GM23338 (cell line): Measurements from ENCODE around the gene TEDC2. TPM values are rescaled to one million over a fixed set of nuclear protein-coding genes. Genes with fewer than 3 reads are reported as not detected.

Source experiments
- ATAC-seq: fragments of 200-7000 bp; cut with Tn5 transposase; 3 replicates; pipeline ENCODE4 v1.9.1; 2020
- DNase-seq: peaks from one replicate; pipeline ENCODE4 v3.0.0-alpha.2; 2015; ENCODE audit warnings: low spot score
- H2AFZ ChIP-seq: fragments of 200-600 bp; sonication (generic); 2 replicates; pipeline ENCODE4 v1.8.0; 2016; ENCODE audit warnings: antibody characterized with exemption, mild to moderate bottlenecking, moderate library complexity
- H3F3A ChIP-seq: fragments of 200-600 bp; sonication (generic); replicated peaks from 2 replicates; pipeline ENCODE4 v1.8.0; 2017; ENCODE audit warnings: antibody characterized with exemption, mixed run types, low read depth
- H3K27ac ChIP-seq: fragments of 200-600 bp; sonication (generic); 2 replicates; pipeline ENCODE4 v1.6.1; 2016; ENCODE audit warnings: low read depth
- H3K27me3 ChIP-seq: fragments of 200-600 bp; sonication (generic); 2 replicates; pipeline ENCODE4 v1.8.0; 2016; ENCODE audit warnings: mild to moderate bottlenecking, mixed run types, moderate library complexity; ENCODE audit not compliant: insufficient read depth
- H3K36me3 ChIP-seq: fragments of 200-600 bp; sonication (generic); 2 replicates; pipeline ENCODE4 v1.8.0; 2016; ENCODE audit warnings: mild to moderate bottlenecking; ENCODE audit not compliant: insufficient read depth
- H3K4me1 ChIP-seq: fragments of 200-600 bp; sonication (generic); 2 replicates; pipeline ENCODE4 v1.8.0; 2016; ENCODE audit warnings: mild to moderate bottlenecking, moderate library complexity; ENCODE audit not compliant: insufficient read depth
- H3K4me2 ChIP-seq: fragments of 200-600 bp; sonication (generic); 2 replicates; pipeline ENCODE4 v1.7.1; 2017; ENCODE audit warnings: mixed run types
- H3K4me3 ChIP-seq: fragments of 200-600 bp; sonication (generic); 2 replicates; pipeline ENCODE4 v1.6.1; 2016; ENCODE audit warnings: mixed run types
- H3K79me2 ChIP-seq: fragments of 200-600 bp; sonication (generic); replicated peaks from 2 replicates; pipeline ENCODE4 v1.8.0; 2017; ENCODE audit warnings: mild to moderate bottlenecking; ENCODE audit not compliant: insufficient read depth
- H3K9me2 ChIP-seq: fragments of 200-600 bp; sonication (generic); 2 replicates; pipeline ENCODE4 v1.8.0; 2017; ENCODE audit not compliant: insufficient read depth
- H4K20me1 ChIP-seq: fragments of 200-600 bp; sonication (generic); replicated peaks from 2 replicates; pipeline ENCODE4 v1.8.0; 2017; ENCODE audit warnings: mild to moderate bottlenecking; ENCODE audit not compliant: insufficient read depth
- H3K27ac Mint-ChIP-seq: 2 replicates; pipeline ENCODE4 v1.8.0; 2020; ENCODE audit warnings: inconsistent platforms, mild to moderate bottlenecking, moderate library complexity, mixed read lengths
- H3K27me3 Mint-ChIP-seq: 3 replicates; pipeline ENCODE4 v1.8.0; 2022; ENCODE audit warnings: low read depth, mild to moderate bottlenecking, moderate library complexity, mixed read lengths, inconsistent platforms; ENCODE audit not compliant: insufficient read depth, poor library complexity
- H3K36me3 Mint-ChIP-seq: 3 replicates; pipeline ENCODE4 v1.8.0; 2021; ENCODE audit warnings: low read depth, mild to moderate bottlenecking, inconsistent platforms, moderate library complexity, mixed read lengths
- H3K4me1 Mint-ChIP-seq: 3 replicates; pipeline ENCODE4 v1.8.0; 2020; ENCODE audit warnings: mild to moderate bottlenecking, inconsistent platforms, mixed read lengths
- H3K4me3 Mint-ChIP-seq: 3 replicates; pipeline ENCODE4 v1.8.0; 2021; ENCODE audit warnings: moderate library complexity, mild to moderate bottlenecking, inconsistent platforms, mixed read lengths
- H3K9me3 Mint-ChIP-seq: 3 replicates; pipeline ENCODE4 v1.8.0; 2020; ENCODE audit warnings: moderate library complexity, mild to moderate bottlenecking, inconsistent platforms, mixed read lengths
- CREB1 ChIP-seq: fragments of 250-450 bp; sonication (Bioruptor Pico); IDR thresholded peaks from 2 replicates; pipeline ENCODE4 v1.5.0; 2020; ENCODE audit warnings: low read depth, mild to moderate bottlenecking, moderate library complexity
- EZH2 ChIP-seq: fragments of 200-600 bp; sonication (generic); IDR thresholded peaks from one replicate; pipeline ENCODE4 v1.8.0; 2017; ENCODE audit warnings: antibody characterized with exemption, mild to moderate bottlenecking, low read depth; ENCODE audit not compliant: unreplicated experiment
- EZH2phosphoT487 ChIP-seq: fragments of 200-600 bp; sonication (generic); IDR thresholded peaks from one replicate; pipeline ENCODE4 v1.8.1; 2018; ENCODE audit warnings: antibody characterized with exemption; ENCODE audit not compliant: unreplicated experiment
- JUNB ChIP-seq: IDR thresholded peaks from one replicate; pipeline ENCODE4 v1.6.1; 2016; ENCODE audit warnings: antibody characterized with exemption; ENCODE audit not compliant: unreplicated experiment
- NANOG ChIP-seq: IDR thresholded peaks from 2 replicates; pipeline ENCODE4 v1.6.1; 2016; ENCODE audit warnings: antibody characterized with exemption, borderline replicate concordance
- POLR2AphosphoS5 ChIP-seq: IDR thresholded peaks from 2 replicates; pipeline ENCODE4 v1.6.1; 2016; ENCODE audit warnings: antibody characterized with exemption, low read depth
- STAT1 ChIP-seq: IDR thresholded peaks from one replicate; pipeline ENCODE4 v1.6.1; 2016; ENCODE audit warnings: antibody characterized with exemption; ENCODE audit not compliant: unreplicated experiment
- ZNF114 ChIP-seq: fragments of 250-450 bp; sonication (Bioruptor Pico); IDR thresholded peaks from 2 replicates; pipeline ENCODE4 v1.5.0; 2020; ENCODE audit warnings: mild to moderate bottlenecking, moderate library complexity
- ZNF331 ChIP-seq: fragments of 250-450 bp; sonication (Bioruptor Pico); IDR thresholded peaks from 2 replicates; pipeline ENCODE4 v1.5.0; 2020; ENCODE audit warnings: low read depth, mild to moderate bottlenecking, moderate library complexity
- polyA plus RNA-seq: library from polyadenylated mRNA; unstranded; fragments of >200 nt; fragmentation: Nextera tagmentation; extraction: Ambion mirVana; gene quantifications from 2 replicates; pipeline ENCODE4 v1.2.1, GENCODE V29; 2016
- total RNA-seq: library from RNA; depleted of rRNA; stranded (reverse); fragments of >200 nt; shearing (Covaris generic); gene quantifications from 2 replicates; pipeline ENCODE4 v1.2.3, GENCODE V29; 2014
- TF ChIP-seq, protein P1 (sequence below): fragments of 250-450 bp; sonication (Bioruptor Pico); IDR thresholded peaks from 2 replicates; pipeline ENCODE4 v1.5.0; 2020; ENCODE audit warnings: mild to moderate bottlenecking, moderate library complexity
- TF ChIP-seq, protein P2 (sequence below), 2 experiments: fragments of 200-600 bp in 1 of 2; sonication (generic) in 1 of 2; conservative IDR thresholded peaks; 2 replicates each; pipeline versions ENCODE4 v1.5.1 to v1.6.1; 2016 to 2017; ENCODE audit warnings: antibody characterized with exemption in 2 of 2, low read depth in 2 of 2, mild to moderate bottlenecking in 2 of 2, moderate library complexity in 1 of 2
- TF ChIP-seq, protein P3 (sequence below): IDR thresholded peaks from one replicate; pipeline ENCODE4 v1.6.1; 2018; ENCODE audit warnings: antibody characterized with exemption; ENCODE audit not compliant: unreplicated experiment
- TF ChIP-seq, protein P4 (sequence below): IDR thresholded peaks from 2 replicates; pipeline ENCODE4 v1.6.1; 2016; ENCODE audit warnings: antibody characterized with exemption

Gene TEDC2
- total and polyA plus RNA-seq, 2 experiments from 2014 or later = 50.6 to 98.9 TPM

DNA sequence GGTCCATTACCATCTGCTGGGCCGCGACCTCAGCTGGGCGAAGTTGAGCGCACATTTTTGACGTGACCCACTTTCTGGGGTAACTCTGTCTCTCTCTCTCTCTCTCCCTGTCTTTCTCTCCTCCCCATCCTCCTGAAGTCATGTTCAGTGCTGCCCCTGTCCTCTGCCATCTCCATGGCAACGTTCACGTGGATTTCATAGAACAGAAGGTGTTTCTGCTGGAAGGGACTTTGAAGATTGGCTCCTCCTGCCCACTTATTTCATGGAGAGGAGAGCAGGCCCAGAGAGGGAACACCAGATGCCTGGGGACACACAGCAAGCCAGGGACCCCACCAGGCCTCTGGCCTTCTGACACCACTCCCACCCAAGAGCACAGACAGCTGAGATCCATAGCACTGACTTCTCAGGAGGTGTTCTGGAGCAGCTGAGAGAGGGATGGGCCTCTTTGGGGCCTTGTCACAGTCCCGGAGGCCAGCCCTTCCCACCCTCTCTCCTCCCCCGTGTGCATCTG, 34.8 kb upstream of the TEDC2 start:
- Histone ChIP-seq H2AFZ (no peak overlapping the region), H3K27me3 (no peaks in the 10 kb centered on the region), H3K4me2 (no peak overlapping the region), H3K79me2 (peaks cover 5% of the 10 kb centered on the region), H4K20me1 (peaks cover 3% of the 10 kb centered on the region), H3K4me1 (peaks cover under 1% of the 10 kb centered on the region; the same call in 1 of the 2 replicates), H3F3A (0 out of 2 replicates have a peak, but pooled peaks cover 7% of the 10 kb centered on the region), H3K27ac (no peak overlapping the region), H3K4me3 (no peak overlapping the region), H3K9me2 (no peaks in the 10 kb centered on the region), H3K36me3 (no peaks in the 10 kb centered on the region)
- Mint-ChIP-seq H3K36me3 (peaks cover 5% of the 10 kb centered on the region; the same call in 2 of the 3 replicates), H3K4me3 (no peak overlapping the region), H3K27me3 (peaks cover 16% of the 10 kb centered on the region), H3K9me3 (no peaks in the 10 kb centered on the region; the same call in 2 of the 3 replicates), H3K4me1 (peaks cover 12% of the 10 kb centered on the region), H3K27ac (no peak overlapping the region)
- TF ChIP-seq CREB1 (CRISPR knock-in tag) (no peak), EZH2phosphoT487 (no peak), ZNF331 (CRISPR knock-in tag) (no peak), STAT1 (no peak), POLR2AphosphoS5 (no peak), NANOG (no peak), ZNF114 (CRISPR knock-in tag) (no peak), JUNB (no peak), EZH2 (no peak)
- TF ChIP-seq, protein P1, sequence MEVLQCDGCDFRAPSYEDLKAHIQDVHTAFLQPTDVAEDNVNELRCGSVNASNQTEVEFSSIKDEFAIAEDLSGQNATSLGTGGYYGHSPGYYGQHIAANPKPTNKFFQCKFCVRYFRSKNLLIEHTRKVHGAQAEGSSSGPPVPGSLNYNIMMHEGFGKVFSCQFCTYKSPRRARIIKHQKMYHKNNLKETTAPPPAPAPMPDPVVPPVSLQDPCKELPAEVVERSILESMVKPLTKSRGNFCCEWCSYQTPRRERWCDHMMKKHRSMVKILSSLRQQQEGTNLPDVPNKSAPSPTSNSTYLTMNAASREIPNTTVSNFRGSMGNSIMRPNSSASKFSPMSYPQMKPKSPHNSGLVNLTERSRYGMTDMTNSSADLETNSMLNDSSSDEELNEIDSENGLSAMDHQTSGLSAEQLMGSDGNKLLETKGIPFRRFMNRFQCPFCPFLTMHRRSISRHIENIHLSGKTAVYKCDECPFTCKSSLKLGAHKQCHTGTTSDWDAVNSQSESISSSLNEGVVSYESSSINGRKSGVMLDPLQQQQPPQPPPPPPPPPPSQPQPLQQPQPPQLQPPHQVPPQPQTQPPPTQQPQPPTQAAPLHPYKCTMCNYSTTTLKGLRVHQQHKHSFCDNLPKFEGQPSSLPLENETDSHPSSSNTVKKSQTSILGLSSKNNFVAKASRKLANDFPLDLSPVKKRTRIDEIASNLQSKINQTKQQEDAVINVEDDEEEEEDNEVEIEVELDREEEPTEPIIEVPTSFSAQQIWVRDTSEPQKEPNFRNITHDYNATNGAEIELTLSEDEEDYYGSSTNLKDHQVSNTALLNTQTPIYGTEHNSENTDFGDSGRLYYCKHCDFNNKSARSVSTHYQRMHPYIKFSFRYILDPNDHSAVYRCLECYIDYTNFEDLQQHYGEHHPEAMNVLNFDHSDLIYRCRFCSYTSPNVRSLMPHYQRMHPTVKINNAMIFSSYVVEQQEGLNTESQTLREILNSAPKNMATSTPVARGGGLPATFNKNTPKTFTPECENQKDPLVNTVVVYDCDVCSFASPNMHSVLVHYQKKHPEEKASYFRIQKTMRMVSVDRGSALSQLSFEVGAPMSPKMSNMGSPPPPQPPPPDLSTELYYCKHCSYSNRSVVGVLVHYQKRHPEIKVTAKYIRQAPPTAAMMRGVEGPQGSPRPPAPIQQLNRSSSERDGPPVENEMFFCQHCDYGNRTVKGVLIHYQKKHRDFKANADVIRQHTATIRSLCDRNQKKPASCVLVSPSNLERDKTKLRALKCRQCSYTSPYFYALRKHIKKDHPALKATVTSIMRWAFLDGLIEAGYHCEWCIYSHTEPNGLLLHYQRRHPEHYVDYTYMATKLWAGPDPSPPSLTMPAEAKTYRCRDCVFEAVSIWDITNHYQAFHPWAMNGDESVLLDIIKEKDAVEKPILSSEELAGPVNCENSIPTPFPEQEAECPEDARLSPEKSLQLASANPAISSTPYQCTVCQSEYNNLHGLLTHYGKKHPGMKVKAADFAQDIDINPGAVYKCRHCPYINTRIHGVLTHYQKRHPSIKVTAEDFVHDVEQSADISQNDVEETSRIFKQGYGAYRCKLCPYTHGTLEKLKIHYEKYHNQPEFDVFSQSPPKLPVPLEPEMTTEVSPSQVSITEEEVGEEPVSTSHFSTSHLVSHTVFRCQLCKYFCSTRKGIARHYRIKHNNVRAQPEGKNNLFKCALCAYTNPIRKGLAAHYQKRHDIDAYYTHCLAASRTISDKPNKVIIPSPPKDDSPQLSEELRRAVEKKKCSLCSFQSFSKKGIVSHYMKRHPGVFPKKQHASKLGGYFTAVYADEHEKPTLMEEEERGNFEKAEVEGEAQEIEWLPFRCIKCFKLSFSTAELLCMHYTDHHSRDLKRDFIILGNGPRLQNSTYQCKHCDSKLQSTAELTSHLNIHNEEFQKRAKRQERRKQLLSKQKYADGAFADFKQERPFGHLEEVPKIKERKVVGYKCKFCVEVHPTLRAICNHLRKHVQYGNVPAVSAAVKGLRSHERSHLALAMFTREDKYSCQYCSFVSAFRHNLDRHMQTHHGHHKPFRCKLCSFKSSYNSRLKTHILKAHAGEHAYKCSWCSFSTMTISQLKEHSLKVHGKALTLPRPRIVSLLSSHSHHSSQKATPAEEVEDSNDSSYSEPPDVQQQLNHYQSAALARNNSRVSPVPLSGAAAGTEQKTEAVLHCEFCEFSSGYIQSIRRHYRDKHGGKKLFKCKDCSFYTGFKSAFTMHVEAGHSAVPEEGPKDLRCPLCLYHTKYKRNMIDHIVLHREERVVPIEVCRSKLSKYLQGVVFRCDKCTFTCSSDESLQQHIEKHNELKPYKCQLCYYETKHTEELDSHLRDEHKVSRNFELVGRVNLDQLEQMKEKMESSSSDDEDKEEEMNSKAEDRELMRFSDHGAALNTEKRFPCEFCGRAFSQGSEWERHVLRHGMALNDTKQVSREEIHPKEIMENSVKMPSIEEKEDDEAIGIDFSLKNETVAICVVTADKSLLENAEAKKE (CRISPR knock-in tag) = no peak
- TF ChIP-seq, protein P2, sequence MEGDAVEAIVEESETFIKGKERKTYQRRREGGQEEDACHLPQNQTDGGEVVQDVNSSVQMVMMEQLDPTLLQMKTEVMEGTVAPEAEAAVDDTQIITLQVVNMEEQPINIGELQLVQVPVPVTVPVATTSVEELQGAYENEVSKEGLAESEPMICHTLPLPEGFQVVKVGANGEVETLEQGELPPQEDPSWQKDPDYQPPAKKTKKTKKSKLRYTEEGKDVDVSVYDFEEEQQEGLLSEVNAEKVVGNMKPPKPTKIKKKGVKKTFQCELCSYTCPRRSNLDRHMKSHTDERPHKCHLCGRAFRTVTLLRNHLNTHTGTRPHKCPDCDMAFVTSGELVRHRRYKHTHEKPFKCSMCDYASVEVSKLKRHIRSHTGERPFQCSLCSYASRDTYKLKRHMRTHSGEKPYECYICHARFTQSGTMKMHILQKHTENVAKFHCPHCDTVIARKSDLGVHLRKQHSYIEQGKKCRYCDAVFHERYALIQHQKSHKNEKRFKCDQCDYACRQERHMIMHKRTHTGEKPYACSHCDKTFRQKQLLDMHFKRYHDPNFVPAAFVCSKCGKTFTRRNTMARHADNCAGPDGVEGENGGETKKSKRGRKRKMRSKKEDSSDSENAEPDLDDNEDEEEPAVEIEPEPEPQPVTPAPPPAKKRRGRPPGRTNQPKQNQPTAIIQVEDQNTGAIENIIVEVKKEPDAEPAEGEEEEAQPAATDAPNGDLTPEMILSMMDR (conservative IDR thresholded peaks at IDR 0.05; ENCODE audit: low read depth in 2 of 2) = no peak
- TF ChIP-seq, protein P3, sequence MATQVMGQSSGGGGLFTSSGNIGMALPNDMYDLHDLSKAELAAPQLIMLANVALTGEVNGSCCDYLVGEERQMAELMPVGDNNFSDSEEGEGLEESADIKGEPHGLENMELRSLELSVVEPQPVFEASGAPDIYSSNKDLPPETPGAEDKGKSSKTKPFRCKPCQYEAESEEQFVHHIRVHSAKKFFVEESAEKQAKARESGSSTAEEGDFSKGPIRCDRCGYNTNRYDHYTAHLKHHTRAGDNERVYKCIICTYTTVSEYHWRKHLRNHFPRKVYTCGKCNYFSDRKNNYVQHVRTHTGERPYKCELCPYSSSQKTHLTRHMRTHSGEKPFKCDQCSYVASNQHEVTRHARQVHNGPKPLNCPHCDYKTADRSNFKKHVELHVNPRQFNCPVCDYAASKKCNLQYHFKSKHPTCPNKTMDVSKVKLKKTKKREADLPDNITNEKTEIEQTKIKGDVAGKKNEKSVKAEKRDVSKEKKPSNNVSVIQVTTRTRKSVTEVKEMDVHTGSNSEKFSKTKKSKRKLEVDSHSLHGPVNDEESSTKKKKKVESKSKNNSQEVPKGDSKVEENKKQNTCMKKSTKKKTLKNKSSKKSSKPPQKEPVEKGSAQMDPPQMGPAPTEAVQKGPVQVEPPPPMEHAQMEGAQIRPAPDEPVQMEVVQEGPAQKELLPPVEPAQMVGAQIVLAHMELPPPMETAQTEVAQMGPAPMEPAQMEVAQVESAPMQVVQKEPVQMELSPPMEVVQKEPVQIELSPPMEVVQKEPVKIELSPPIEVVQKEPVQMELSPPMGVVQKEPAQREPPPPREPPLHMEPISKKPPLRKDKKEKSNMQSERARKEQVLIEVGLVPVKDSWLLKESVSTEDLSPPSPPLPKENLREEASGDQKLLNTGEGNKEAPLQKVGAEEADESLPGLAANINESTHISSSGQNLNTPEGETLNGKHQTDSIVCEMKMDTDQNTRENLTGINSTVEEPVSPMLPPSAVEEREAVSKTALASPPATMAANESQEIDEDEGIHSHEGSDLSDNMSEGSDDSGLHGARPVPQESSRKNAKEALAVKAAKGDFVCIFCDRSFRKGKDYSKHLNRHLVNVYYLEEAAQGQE = no peak
- TF ChIP-seq, protein P4, sequence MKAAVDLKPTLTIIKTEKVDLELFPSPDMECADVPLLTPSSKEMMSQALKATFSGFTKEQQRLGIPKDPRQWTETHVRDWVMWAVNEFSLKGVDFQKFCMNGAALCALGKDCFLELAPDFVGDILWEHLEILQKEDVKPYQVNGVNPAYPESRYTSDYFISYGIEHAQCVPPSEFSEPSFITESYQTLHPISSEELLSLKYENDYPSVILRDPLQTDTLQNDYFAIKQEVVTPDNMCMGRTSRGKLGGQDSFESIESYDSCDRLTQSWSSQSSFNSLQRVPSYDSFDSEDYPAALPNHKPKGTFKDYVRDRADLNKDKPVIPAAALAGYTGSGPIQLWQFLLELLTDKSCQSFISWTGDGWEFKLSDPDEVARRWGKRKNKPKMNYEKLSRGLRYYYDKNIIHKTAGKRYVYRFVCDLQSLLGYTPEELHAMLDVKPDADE = no peak
- ATAC-seq (no peak), DNase-seq (no peak)
